HG02588 (cell line): ENCODE measurements around the gene ADARB2.
"Not testable (repeated sequence)": the region's sequence is repeated elsewhere in the genome, so short reads cannot be mapped to it uniquely, and the experiment has no call there.

ENCODE experiments used
- ATAC-seq: cut with Tn5 transposase; IDR thresholded peaks from one replicate; pipeline ENCODE4 v1.9.1; 2021; ENCODE audit warnings: mild to moderate bottlenecking, moderate library complexity; ENCODE audit not compliant: unreplicated experiment

ADARB2 gene

GRCh38 chr10:1449572-1450205, 287.6 kb downstream of the ADARB2 start:
- ATAC-seq, result no peak

GRCh38 chr10:1449021-1449420, 288.3 kb downstream of the ADARB2 start:
- ATAC-seq, result no peak

- ATAC-seq, result no peak
These were observed 288.9 kb downstream of the ADARB2 start for GRCh38 chr10:1448252-1448930.

GRCh38 chr10:1444826-1445225, 292.5 kb downstream of the ADARB2 start:
- no peak for ATAC-seq

- no peak for ATAC-seq
These were observed 296.4 kb downstream of the ADARB2 start for GRCh38 chr10:1440897-1441296.

- ATAC-seq, result no peak
These were observed 302.2 kb downstream of the ADARB2 start for GRCh38 chr10:1434912-1435692.

GRCh38 chr10:1434202-1434601, 303.1 kb downstream of the ADARB2 start:
- no peak for ATAC-seq

- no peak for ATAC-seq
These were observed 305.2 kb downstream of the ADARB2 start for GRCh38 chr10:1432161-1432560.

GRCh38 chr10:1431229-1431628, 306.1 kb downstream of the ADARB2 start:
- no peak for ATAC-seq

- ATAC-seq, result not testable (repeated sequence)
These were observed 309.7 kb downstream of the ADARB2 start for GRCh38 chr10:1427521-1428186.

GRCh38 chr10:1426786-1427185, 310.5 kb downstream of the ADARB2 start:
- no peak for ATAC-seq

- peak; percentile 62 for ATAC-seq
These were observed 311.4 kb downstream of the ADARB2 start for GRCh38 chr10:1425879-1426278.

GRCh38 chr10:1424648-1425047, 312.7 kb downstream of the ADARB2 start:
- ATAC-seq, result no peak

GRCh38 chr10:1423676-1424253, 313.6 kb downstream of the ADARB2 start:
- no peak for ATAC-seq

GRCh38 chr10:1422275-1422674, 315.1 kb downstream of the ADARB2 start:
- no peak for ATAC-seq

- peak; percentile 88 for ATAC-seq
These were observed 316.5 kb downstream of the ADARB2 start for GRCh38 chr10:1420661-1421362.

GRCh38 chr10:1419796-1420610, 317.3 kb downstream of the ADARB2 start:
- ATAC-seq, result no peak

- ATAC-seq, result no peak
These were observed 319.2 kb downstream of the ADARB2 start for GRCh38 chr10:1418031-1418550.

GRCh38 chr10:1417574-1417973, 319.8 kb downstream of the ADARB2 start:
- no peak for ATAC-seq
